A549 (cell line): ENCODE results near the gene IL3. TPM values are rescaled to one million over a fixed set of nuclear protein-coding genes. Genes with fewer than 3 reads are reported as not detected.

Experiments
- ATAC-seq, 2 experiments: fragments of 200-7000 bp in 1 of 2; fragments of >200 bp in 1 of 2; cut with Nextera tagmentation in 1 of 2; cut with Tn5 transposase in 1 of 2; 3 replicates each; pipeline versions ENCODE4 v1.8.0 to v1.9.1; 2018 to 2020; ENCODE audit warnings: mild to moderate bottlenecking in 1 of 2, moderate library complexity in 1 of 2
- CTCF ChIA-PET: fragments of 300-600 bp; sonication (Branson Sonifier 250); formaldehyde crosslinking; extraction: SDS; loops from one replicate; lab custom pipeline; 2021; ENCODE audit warnings: antibody characterized with exemption, inconsistent platforms; lab: Yijun Ruan, JAX
- POLR2A ChIA-PET: fragments of 350-600 bp; formaldehyde crosslinking; extraction: SDS; loops from one replicate; lab custom pipeline; 2021; ENCODE audit warnings: antibody characterized with exemption, inconsistent platforms; lab: Yijun Ruan, JAX
- DNase-seq, 2 experiments: peaks; one replicate each; pipeline versions ENCODE4 v3.0.0 to v3.0.0-alpha.2; 2011 to 2016; ENCODE audit warnings: low read depth in 1 of 2, low spot score in 1 of 2
- FAIRE-seq: peaks from 2 replicates; lab custom pipeline; 2011; peaks lifted over from hg19 to GRCh38; lab: Jason Lieb, UNC
- H3K27ac ChIP-seq, 2 experiments: fragments of >200 bp; sonication (Bioruptor Twin); formaldehyde crosslinking; 3 replicates each; pipeline ENCODE4 v1.5.1; 2016 to 2017
- H3K4me1 ChIP-seq: fragments of >200 bp; sonication (Bioruptor Twin); formaldehyde crosslinking; 3 replicates; pipeline ENCODE4 v1.6.1; 2016
- H3K4me2 ChIP-seq: fragments of >200 bp; sonication (Bioruptor Twin); formaldehyde crosslinking; 3 replicates; pipeline ENCODE4 v1.6.1; 2016
- H3K4me3 ChIP-seq: fragments of >200 bp; sonication (Bioruptor Twin); formaldehyde crosslinking; 3 replicates; pipeline ENCODE4 v1.5.1; 2016
- H3K9me3 ChIP-seq: fragments of >200 bp; sonication (Bioruptor Twin); formaldehyde crosslinking; 3 replicates; pipeline ENCODE4 v1.6.1; 2016
- CBX2 ChIP-seq: fragments of 200-600 bp; sonication (generic); IDR thresholded peaks from 2 replicates; pipeline ENCODE4 v1.6.1; 2016; ENCODE audit warnings: low read depth, mild to moderate bottlenecking, borderline replicate concordance
- CBX8 ChIP-seq: fragments of 200-600 bp; sonication (generic); IDR thresholded peaks from 2 replicates; pipeline ENCODE4 v1.6.1; 2016
- CTCF ChIP-seq: fragments of >200 bp; sonication (Bioruptor Twin); formaldehyde crosslinking; IDR thresholded peaks from 3 replicates; pipeline ENCODE4 v1.5.1; 2016
- EHF ChIP-seq: fragments of 250-450 bp; sonication (Bioruptor Pico); IDR thresholded peaks from 2 replicates; pipeline ENCODE4 v1.5.0; 2020; ENCODE audit warnings: mild to moderate bottlenecking
- ESRRA ChIP-seq: fragments of 150-350 bp; IDR thresholded peaks from 2 replicates; pipeline ENCODE4 v1.6.1; 2014; ENCODE audit warnings: mild to moderate bottlenecking, low read length, borderline replicate concordance
- HDAC2 ChIP-seq: fragments of 200-600 bp; sonication (generic); IDR thresholded peaks from 2 replicates; pipeline ENCODE4 v1.6.1; 2016
- HMGXB4 ChIP-seq: fragments of 250-450 bp; sonication (Bioruptor Pico); IDR thresholded peaks from 2 replicates; pipeline ENCODE4 v1.5.0; 2021; ENCODE audit warnings: mild to moderate bottlenecking, moderate library complexity, borderline replicate concordance
- HOXA7 ChIP-seq: fragments of 250-450 bp; sonication (Bioruptor Pico); IDR thresholded peaks from 2 replicates; pipeline ENCODE4 v1.5.0; 2020; ENCODE audit warnings: mild to moderate bottlenecking, moderate library complexity
- KDM1A ChIP-seq: fragments of 200-600 bp; sonication (generic); IDR thresholded peaks from 2 replicates; pipeline ENCODE4 v1.6.1; 2016; ENCODE audit warnings: low read depth, mild to moderate bottlenecking
- MAZ ChIP-seq: fragments of 150-350 bp; IDR thresholded peaks from 2 replicates; pipeline ENCODE4 v1.6.1; 2014; ENCODE audit warnings: antibody characterized with exemption, low read depth, low read length, borderline replicate concordance
- MYC ChIP-seq: IDR thresholded peaks from 2 replicates; pipeline ENCODE4 v1.6.1; 2012; ENCODE audit warnings: mild to moderate bottlenecking, inconsistent platforms, low read length, improper control_type of control experiment, borderline replicate concordance
- NFE2L2 ChIP-seq: fragments of 150-350 bp; conservative IDR thresholded peaks from 2 replicates; pipeline ENCODE4 v1.6.1; 2014; ENCODE audit warnings: low read length
- NPAS2 ChIP-seq: fragments of 250-450 bp; sonication (Bioruptor Pico); IDR thresholded peaks from 2 replicates; pipeline ENCODE4 v1.8.0; 2022; ENCODE audit warnings: mild to moderate bottlenecking, moderate library complexity, borderline replicate concordance
- PHF8 ChIP-seq: fragments of 200-600 bp; sonication (generic); IDR thresholded peaks from 2 replicates; pipeline ENCODE4 v1.6.1; 2016; ENCODE audit warnings: low read depth, mild to moderate bottlenecking, antibody characterized with exemption, moderate library complexity, borderline replicate concordance
- POLR2AphosphoS2 ChIP-seq: conservative IDR thresholded peaks from 2 replicates; pipeline ENCODE4 v1.6.1; 2012; ENCODE audit warnings: low read length, improper control_type of control experiment, inconsistent platforms
- RAD21 ChIP-seq, 2 experiments: fragments of >200 bp in 1 of 2; sonication (Bioruptor Twin) in 1 of 2; formaldehyde crosslinking in 1 of 2; IDR thresholded peaks in 1 of 2; conservative IDR thresholded peaks in 1 of 2; 2 replicates in 1 of 2; 3 replicates in 1 of 2; pipeline ENCODE4 v1.6.1; 2012 to 2018; ENCODE audit warnings: inconsistent platforms in 1 of 2
- RARB ChIP-seq: fragments of 250-450 bp; sonication (Bioruptor Pico); IDR thresholded peaks from 2 replicates; pipeline ENCODE4 v1.8.0; 2021; ENCODE audit warnings: mild to moderate bottlenecking, moderate library complexity
- REST ChIP-seq: fragments of 200-600 bp; sonication (generic); IDR thresholded peaks from 2 replicates; pipeline ENCODE4 v1.6.1; 2016; ENCODE audit warnings: antibody characterized with exemption, mild to moderate bottlenecking, moderate library complexity
- TP53 ChIP-seq: fragments of 250-450 bp; sonication (Bioruptor Pico); IDR thresholded peaks from 2 replicates; pipeline ENCODE4 v1.5.0; 2021; ENCODE audit warnings: mild to moderate bottlenecking, moderate library complexity
- USF2 ChIP-seq: fragments of 450-650 bp; IDR thresholded peaks from 2 replicates; pipeline ENCODE4 v1.6.1; 2014; ENCODE audit warnings: antibody characterized with exemption
- ZC3H11A ChIP-seq: fragments of 450-650 bp; IDR thresholded peaks from 2 replicates; pipeline ENCODE4 v1.6.1; 2014; ENCODE audit warnings: antibody characterized with exemption, mild to moderate bottlenecking
- WGBS: methylation state at CpG from one replicate; pipeline ENCODE4 v1.1.6; 2017; ENCODE audit errors: missing lambda C conversion rate; 5-methylcytosine and 5-hydroxymethylcytosine counted together
- polyA plus RNA-seq, 4 experiments: library from polyadenylated mRNA; depleted of rRNA in 3 of 4; stranded (reverse); fragments of >200 nt; fragmentation: RNase III in 1 of 4; extraction: RNeasy Plus Mini Kit Qiagen cat#74134 plus additional on column Dnase treatment in 1 of 4; gene quantifications; 2 replicates in 3 of 4; 3 replicates in 1 of 4; pipeline ENCODE4 v1.2.3, GENCODE V29; 2011 to 2017

Gene IL3
- polyA plus RNA-seq, 2 of the 4 experiments (the other 2 are of a cell fraction) = not detected

- WGBS = 95% methylated on average over 1 of the region's 1 CpG
- no peak for ATAC-seq
- no peak overlapping the region for H3K27ac ChIP-seq
These were observed 5.0 kb upstream of the IL3 start for GRCh38 chr5:132055441-132055807.

GRCh38 chr5:132055808-132056609 is 4.4 kb upstream of the IL3 start:
- ChIA-PET POLR2A (no interaction called here), CTCF (interaction anchor here (1.9 to 5.5 kb wide), 2 partner anchors 8 to 48 kb away, joined by 4 to 60 read pairs; no protein-coding TSS in a partner anchor)
- ATAC-seq (no peak), DNase-seq (no peak), FAIRE-seq (no peak)
- H3K27ac ChIP-seq = no peak overlapping the region
- no peaks in the 10 kb centered on the region for H3K4me1 ChIP-seq
- 74% methylated on average over 9 of the region's 12 CpGs for WGBS
- H3K4me2 ChIP-seq = no peak overlapping the region
- H3K9me3 ChIP-seq = no peaks in the 10 kb centered on the region
- TF ChIP-seq HMGXB4 (CRISPR knock-in tag) (no peak), POLR2AphosphoS2 (no peak), CTCF (no peak), HDAC2 (no peak)
- H3K4me3 ChIP-seq = no peak overlapping the region

More at GRCh38 chr5:132055441-132055807, 5.0 kb upstream of the IL3 start:
- Histone ChIP-seq H3K4me2 (no peak overlapping the region), H3K4me3 (no peak overlapping the region), H3K4me1 (no peaks in the 10 kb centered on the region), H3K9me3 (no peaks in the 10 kb centered on the region)
- DNase-seq = no peak
- no peak for FAIRE-seq
- no peak for TF ChIP-seq MAZ
- TF ChIP-seq HDAC2 = no peak
- TF ChIP-seq NPAS2 = no peak
- TF ChIP-seq EHF = no peak
- TF ChIP-seq TP53 = no peak
- no peak for TF ChIP-seq POLR2AphosphoS2
- TF ChIP-seq RAD21 (conservative IDR thresholded peaks at IDR 0.05 in 1 of 2, IDR thresholded peaks at IDR 0.05 in 1 of 2) = no peak
- no peak for TF ChIP-seq MYC
- no peak for TF ChIP-seq HOXA7 (CRISPR knock-in tag)
- TF ChIP-seq RARB = no peak
- no peak for TF ChIP-seq ZC3H11A
- TF ChIP-seq KDM1A = no peak
- TF ChIP-seq PHF8 = no peak
- TF ChIP-seq CBX2 = no peak
- no peak for TF ChIP-seq REST
- TF ChIP-seq NFE2L2 = no peak
- TF ChIP-seq CBX8 = no peak
- TF ChIP-seq ESRRA = no peak
- TF ChIP-seq USF2 = no peak
- ChIA-PET POLR2A (no interaction called here), CTCF (interaction anchor here (1.0 to 5.5 kb wide), 3 partner anchors 8 to 48 kb away, joined by 3 to 60 read pairs (median 4); no protein-coding TSS in a partner anchor)
